ENCODE results near the gene GTF2F1. TPM values are rescaled to one million over a fixed set of nuclear protein-coding genes. Genes with fewer than 3 reads are reported as not detected.

Gene GTF2F1
- total and polyA plus RNA-seq, 9 of the 15 experiments (the other 6 are each of a cell fraction or from before 2014, with no cell fraction given) = 4.7 to 75.4 (median 68.4) TPM

DNA sequence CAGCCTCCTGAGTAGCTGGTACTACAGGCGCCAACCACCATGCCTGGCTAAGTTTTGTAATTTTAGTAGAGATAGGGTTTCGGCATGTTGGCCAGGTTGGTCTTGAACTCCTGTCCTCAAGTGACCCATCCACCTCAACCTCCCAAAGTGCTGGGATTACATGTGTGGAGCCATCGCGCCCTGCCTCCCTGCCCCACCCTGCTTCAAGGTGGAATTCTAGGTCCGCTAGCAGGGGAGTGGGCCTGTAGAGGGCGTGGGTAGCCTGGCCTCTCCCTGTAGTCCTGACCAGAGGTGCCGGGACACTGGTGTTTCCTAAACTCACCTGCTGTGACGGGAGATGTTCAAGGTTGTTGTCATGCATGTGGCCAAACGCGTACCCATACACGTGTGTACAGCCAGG lies 40.2 kb upstream of the GTF2F1 start:
- Histone ChIP-seq H3K4me1 (replicated peaks in 1 of 2; ENCODE audit: control insufficient read depth in 2 of 2, insufficient read depth in 2 of 2, low read length in 2 of 2) (peaks cover 0 to 13% of the 10 kb centered on the region in 2 experiments; a peak in 1 of 5 replicates), H3K27ac (ENCODE audit: extremely low read depth, low read depth, low read length) (no peak overlapping the region), H3K4me2 (ENCODE audit: insufficient read depth, low read length) (no peak overlapping the region), H3K9me1 (ENCODE audit: control insufficient read depth, insufficient read depth, low read length) (peaks cover 4% of the 10 kb centered on the region), H3K4me3 (no peak overlapping the region), H2AFZ (ENCODE audit: low read depth, low read length) (no peak overlapping the region), H3K79me2 (ENCODE audit: control insufficient read depth, insufficient read depth, low read length) (peaks cover 11% of the 10 kb centered on the region), H3K27me3 (ENCODE audit: control insufficient read depth in 2 of 2, insufficient read depth in 2 of 2, low read length in 2 of 2) (no peaks in the 10 kb centered on the region), H4K20me1 (replicated peaks; ENCODE audit: control insufficient read depth, insufficient read depth, low read length) (no peaks in the 10 kb centered on the region), H3K36me3 (ENCODE audit: control insufficient read depth, insufficient read depth, low read length) (peaks cover 3% of the 10 kb centered on the region; the same call in 2 of the 3 replicates), H3K9ac (ENCODE audit: insufficient read depth in 1 of 2, low read depth in 2 of 2, low read length in 2 of 2) (no peak overlapping the region), H3K9me3 (replicated peaks; ENCODE audit: control insufficient read depth, insufficient read depth, low read depth, low read length) (no peaks in the 10 kb centered on the region)
- ChIA-PET CTCF (ENCODE audit: low intra/inter-chr PET ratio) (interaction anchor here (0.7 kb wide), 1 partner anchor 93 kb away, joined by 3 read pairs; no protein-coding TSS in a partner anchor), POLR2A (no interaction called here)
- DNase-seq (ENCODE audit: extremely low read depth in 1 of 4, low spot score in 3 of 4) = no peak
- WGBS (ENCODE audit: insufficient coverage, low coverage, missing lambda C conversion rate) = 82% methylated on average over 8 of the region's 11 CpGs
- in situ Hi-C loops (cut with MboI) = no loop called here
- TF ChIP-seq HDAC1 (IDR thresholded peaks at IDR 0.05) (no peak), SIN3B (IDR thresholded peaks at IDR 0.05; ENCODE audit: low read depth) (no peak), SREBF1 (IDR thresholded peaks at IDR 0.05; ENCODE audit: borderline replicate concordance, low read depth, low read length) (no peak), JUND (IDR thresholded peaks at IDR 0.05; ENCODE audit: borderline replicate concordance, low read depth, low read length) (no peak), JUND (tag; IDR thresholded peaks at IDR 0.05; ENCODE audit: borderline replicate concordance, low read depth, low read length) (no peak), NRF1 (conservative IDR thresholded peaks at IDR 0.05 in 1 of 2, IDR thresholded peaks at IDR 0.05 in 1 of 2) (no peak)
- TF ChIP-seq, protein P1, sequence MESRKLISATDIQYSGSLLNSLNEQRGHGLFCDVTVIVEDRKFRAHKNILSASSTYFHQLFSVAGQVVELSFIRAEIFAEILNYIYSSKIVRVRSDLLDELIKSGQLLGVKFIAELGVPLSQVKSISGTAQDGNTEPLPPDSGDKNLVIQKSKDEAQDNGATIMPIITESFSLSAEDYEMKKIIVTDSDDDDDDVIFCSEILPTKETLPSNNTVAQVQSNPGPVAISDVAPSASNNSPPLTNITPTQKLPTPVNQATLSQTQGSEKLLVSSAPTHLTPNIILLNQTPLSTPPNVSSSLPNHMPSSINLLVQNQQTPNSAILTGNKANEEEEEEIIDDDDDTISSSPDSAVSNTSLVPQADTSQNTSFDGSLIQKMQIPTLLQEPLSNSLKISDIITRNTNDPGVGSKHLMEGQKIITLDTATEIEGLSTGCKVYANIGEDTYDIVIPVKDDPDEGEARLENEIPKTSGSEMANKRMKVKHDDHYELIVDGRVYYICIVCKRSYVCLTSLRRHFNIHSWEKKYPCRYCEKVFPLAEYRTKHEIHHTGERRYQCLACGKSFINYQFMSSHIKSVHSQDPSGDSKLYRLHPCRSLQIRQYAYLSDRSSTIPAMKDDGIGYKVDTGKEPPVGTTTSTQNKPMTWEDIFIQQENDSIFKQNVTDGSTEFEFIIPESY (CRISPR knock-in tag; IDR thresholded peaks at IDR 0.05) = peak; percentile 57; the same call in 1 of the 2 replicates
- TF ChIP-seq, protein P2, sequence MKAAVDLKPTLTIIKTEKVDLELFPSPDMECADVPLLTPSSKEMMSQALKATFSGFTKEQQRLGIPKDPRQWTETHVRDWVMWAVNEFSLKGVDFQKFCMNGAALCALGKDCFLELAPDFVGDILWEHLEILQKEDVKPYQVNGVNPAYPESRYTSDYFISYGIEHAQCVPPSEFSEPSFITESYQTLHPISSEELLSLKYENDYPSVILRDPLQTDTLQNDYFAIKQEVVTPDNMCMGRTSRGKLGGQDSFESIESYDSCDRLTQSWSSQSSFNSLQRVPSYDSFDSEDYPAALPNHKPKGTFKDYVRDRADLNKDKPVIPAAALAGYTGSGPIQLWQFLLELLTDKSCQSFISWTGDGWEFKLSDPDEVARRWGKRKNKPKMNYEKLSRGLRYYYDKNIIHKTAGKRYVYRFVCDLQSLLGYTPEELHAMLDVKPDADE (conservative IDR thresholded peaks at IDR 0.05; ENCODE audit: control insufficient read depth, low read depth, low read length) = no peak
- TF ChIP-seq, protein P3, sequence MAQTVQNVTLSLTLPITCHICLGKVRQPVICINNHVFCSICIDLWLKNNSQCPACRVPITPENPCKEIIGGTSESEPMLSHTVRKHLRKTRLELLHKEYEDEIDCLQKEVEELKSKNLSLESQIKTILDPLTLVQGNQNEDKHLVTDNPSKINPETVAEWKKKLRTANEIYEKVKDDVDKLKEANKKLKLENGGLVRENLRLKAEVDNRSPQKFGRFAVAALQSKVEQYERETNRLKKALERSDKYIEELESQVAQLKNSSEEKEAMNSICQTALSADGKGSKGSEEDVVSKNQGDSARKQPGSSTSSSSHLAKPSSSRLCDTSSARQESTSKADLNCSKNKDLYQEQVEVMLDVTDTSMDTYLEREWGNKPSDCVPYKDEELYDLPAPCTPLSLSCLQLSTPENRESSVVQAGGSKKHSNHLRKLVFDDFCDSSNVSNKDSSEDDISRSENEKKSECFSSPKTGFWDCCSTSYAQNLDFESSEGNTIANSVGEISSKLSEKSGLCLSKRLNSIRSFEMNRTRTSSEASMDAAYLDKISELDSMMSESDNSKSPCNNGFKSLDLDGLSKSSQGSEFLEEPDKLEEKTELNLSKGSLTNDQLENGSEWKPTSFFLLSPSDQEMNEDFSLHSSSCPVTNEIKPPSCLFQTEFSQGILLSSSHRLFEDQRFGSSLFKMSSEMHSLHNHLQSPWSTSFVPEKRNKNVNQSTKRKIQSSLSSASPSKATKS (CRISPR knock-in tag; IDR thresholded peaks at IDR 0.05) = no peak
- ATAC-seq = no peak
- no peak for FAIRE-seq
- intact Hi-C loops (cut with micrococcal nuclease) = no loop called here
- BruUV-seq (replicated peaks) = no TSS peak

All from K562 (cell line).